GM23338 (cell line): ENCODE measurements around the gene CHAT.

Source experiments
- CREB1 ChIP-seq: fragments of 250-450 bp; sonication (Bioruptor Pico); IDR thresholded peaks from 2 replicates; pipeline ENCODE4 v1.5.0; 2020; ENCODE audit warnings: low read depth, mild to moderate bottlenecking, moderate library complexity
- CTCF ChIP-seq, 2 experiments: fragments of 200-600 bp in 1 of 2; sonication (generic) in 1 of 2; conservative IDR thresholded peaks; 2 replicates each; pipeline versions ENCODE4 v1.5.1 to v1.6.1; 2016 to 2017; ENCODE audit warnings: antibody characterized with exemption in 2 of 2, low read depth in 2 of 2, mild to moderate bottlenecking in 2 of 2, moderate library complexity in 1 of 2
- EZH2phosphoT487 ChIP-seq: fragments of 200-600 bp; sonication (generic); IDR thresholded peaks from one replicate; pipeline ENCODE4 v1.8.1; 2018; ENCODE audit warnings: antibody characterized with exemption; ENCODE audit not compliant: unreplicated experiment
- JUNB ChIP-seq: IDR thresholded peaks from one replicate; pipeline ENCODE4 v1.6.1; 2016; ENCODE audit warnings: antibody characterized with exemption; ENCODE audit not compliant: unreplicated experiment
- POLR2AphosphoS5 ChIP-seq: IDR thresholded peaks from 2 replicates; pipeline ENCODE4 v1.6.1; 2016; ENCODE audit warnings: antibody characterized with exemption, low read depth

GRCh38 chr10:49598986-49599385 lies 14.9 kb upstream of the CHAT start:
- no peak for TF ChIP-seq CTCF (conservative IDR thresholded peaks at IDR 0.05; ENCODE audit: low read depth in 2 of 2)
- no peak for TF ChIP-seq POLR2AphosphoS5
- no peak for TF ChIP-seq JUNB
- TF ChIP-seq EZH2phosphoT487 = no peak
- TF ChIP-seq CREB1 (CRISPR knock-in tag) = no peak
